ENCODE measurements around the gene C1QL4. TPM values are rescaled to one million over a fixed set of nuclear protein-coding genes. Genes with fewer than 3 reads are reported as not detected.
A peak's percentile ranks its signal among the peaks of the same experiment; 100 is the strongest.
"Not testable (repeated sequence)": the region's sequence is repeated elsewhere in the genome, so short reads cannot be mapped to it uniquely, and the experiment has no call there.

Gene C1QL4
- polyA plus RNA-seq, 2 of the 4 experiments (the other 2 are of a cell fraction), result 1.5 to 2.8 TPM

DNA sequence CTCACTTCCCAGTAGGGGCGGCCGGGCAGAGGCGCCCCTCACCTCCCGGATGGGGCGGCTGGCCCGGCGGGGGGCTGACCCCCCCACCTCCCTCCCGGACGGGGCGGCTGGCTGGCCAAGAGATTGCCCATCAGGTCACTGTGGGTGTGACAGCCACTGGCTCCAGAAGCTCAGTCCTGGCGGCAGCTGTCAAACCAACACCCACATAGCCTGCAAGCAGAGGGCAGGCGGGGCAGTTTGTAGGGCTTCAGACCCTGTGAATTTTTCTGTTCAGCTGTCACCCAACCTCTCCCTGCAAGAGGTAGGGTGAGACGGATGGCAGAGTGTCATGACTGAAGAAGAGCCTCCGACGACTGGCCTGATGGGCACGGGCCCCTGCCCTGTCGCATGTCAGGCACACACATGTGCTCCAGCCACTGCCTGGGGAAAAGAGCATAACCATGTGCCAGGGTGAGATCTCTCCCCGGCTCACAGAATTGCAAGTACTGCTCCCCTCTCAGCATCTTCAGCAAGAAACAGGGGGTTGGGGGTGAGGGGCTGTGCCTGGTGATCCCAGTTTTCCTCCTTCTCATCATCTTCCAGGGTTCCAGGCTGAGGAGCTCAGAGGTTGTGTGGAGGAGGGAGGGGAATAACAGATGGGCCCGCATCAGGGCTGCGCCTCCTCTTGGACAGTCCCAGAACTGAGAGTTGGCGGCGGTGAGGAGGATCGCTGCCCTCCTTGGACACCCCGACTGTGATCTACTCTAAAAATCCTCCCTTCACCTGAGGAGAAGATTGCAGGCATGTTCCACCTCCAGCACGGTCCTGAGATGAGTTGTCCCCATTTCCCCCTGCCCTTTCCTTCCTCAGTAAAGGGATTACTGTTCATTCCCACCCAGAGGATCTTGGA lies 53.2 kb downstream of the C1QL4 start:
- Histone ChIP-seq H3K4me3 (no peak overlapping the region), H3K9me3 (no peaks in the 10 kb centered on the region), H3K4me1 (0 out of 3 replicates have a peak, but pooled peaks cover 9% of the 10 kb centered on the region), H3K27ac (no peak overlapping the region), H3K4me2 (no peak overlapping the region)
- DNase-seq (ENCODE audit: low read depth in 1 of 2, low spot score in 1 of 2), result no peak
- 56% methylated on average over 18 of the region's 25 CpGs for WGBS (ENCODE audit: missing lambda C conversion rate)
- ChIA-PET CTCF (interaction anchor here (0.5 to 15.8 kb wide), 11 partner anchors 10 to 112 kb away, joined by 3 to 164 read pairs (median 3); partner anchors contain the start of genes PRPH and TUBA1C), POLR2A (interaction anchor here (1.8 kb wide), 1 partner anchor 19 kb away, joined by 5 read pairs; the partner anchor contains the start of gene TUBA1C)
- peak; percentile 80 to 92 for ATAC-seq
- no peak for FAIRE-seq
- no peak for TF ChIP-seq JUNB (IDR thresholded peaks at IDR 0.05)
- TF ChIP-seq RAD21 (conservative IDR thresholded peaks at IDR 0.05 in 1 of 2, IDR thresholded peaks at IDR 0.05 in 1 of 2), result peak in 1 of 2 experiments; percentile 13; a peak in 1 of 5 replicates
- TF ChIP-seq, protein P1, sequence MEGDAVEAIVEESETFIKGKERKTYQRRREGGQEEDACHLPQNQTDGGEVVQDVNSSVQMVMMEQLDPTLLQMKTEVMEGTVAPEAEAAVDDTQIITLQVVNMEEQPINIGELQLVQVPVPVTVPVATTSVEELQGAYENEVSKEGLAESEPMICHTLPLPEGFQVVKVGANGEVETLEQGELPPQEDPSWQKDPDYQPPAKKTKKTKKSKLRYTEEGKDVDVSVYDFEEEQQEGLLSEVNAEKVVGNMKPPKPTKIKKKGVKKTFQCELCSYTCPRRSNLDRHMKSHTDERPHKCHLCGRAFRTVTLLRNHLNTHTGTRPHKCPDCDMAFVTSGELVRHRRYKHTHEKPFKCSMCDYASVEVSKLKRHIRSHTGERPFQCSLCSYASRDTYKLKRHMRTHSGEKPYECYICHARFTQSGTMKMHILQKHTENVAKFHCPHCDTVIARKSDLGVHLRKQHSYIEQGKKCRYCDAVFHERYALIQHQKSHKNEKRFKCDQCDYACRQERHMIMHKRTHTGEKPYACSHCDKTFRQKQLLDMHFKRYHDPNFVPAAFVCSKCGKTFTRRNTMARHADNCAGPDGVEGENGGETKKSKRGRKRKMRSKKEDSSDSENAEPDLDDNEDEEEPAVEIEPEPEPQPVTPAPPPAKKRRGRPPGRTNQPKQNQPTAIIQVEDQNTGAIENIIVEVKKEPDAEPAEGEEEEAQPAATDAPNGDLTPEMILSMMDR (IDR thresholded peaks at IDR 0.05), result peak; percentile 13; the same call in 1 of the 3 replicates

- H3K4me1 ChIP-seq; ATAC-seq; H3K4me2 ChIP-seq; H3K4me3 ChIP-seq; POLR2A ChIA-PET; FAIRE-seq; DNase-seq (ENCODE audit: low read depth in 1 of 2, low spot score in 1 of 2); H3K9me3 ChIP-seq: not testable (repeated sequence)
- CTCF ChIA-PET, result interaction anchor here (0.9 to 15.6 kb wide), 5 partner anchors 13 to 60 kb away, joined by 3 to 164 read pairs (median 3); partner anchors contain the start of gene PRPH
- H3K27ac ChIP-seq, result 0 out of 6 replicates have a peak overlapping the region, but pooled peaks of 1 of the 2 experiments have one; percentile 28
- WGBS (ENCODE audit: missing lambda C conversion rate), result 59% methylated on average over 3 of the region's 6 CpGs
Observed at GRCh38 chr12:49282740-49283375, 54.1 kb downstream of the C1QL4 start.

Other genes starting within 250 kb of the C1QL4 start
- gene DHH, start 242.4 kb downstream of the C1QL4 start, polyA plus RNA-seq (2011; rRNA removed), result not detected in 2 replicates
- gene DHH, start 242.4 kb downstream of the C1QL4 start, polyA plus RNA-seq (2017; fragmentation: RNase III; extraction: RNeasy Plus Mini Kit Qiagen cat#74134 plus additional on column Dnase treatment), result not detected in 3 replicates
- 25.1 and 35.7 TPM in 2 replicates for gene LMBR1L, start 226.3 kb downstream of the C1QL4 start, polyA plus RNA-seq (2011; rRNA removed)
- 12.9 to 20.0 TPM (median 16.7 TPM) in 3 replicates for gene LMBR1L, start 226.3 kb downstream of the C1QL4 start, polyA plus RNA-seq (2017; fragmentation: RNase III; extraction: RNeasy Plus Mini Kit Qiagen cat#74134 plus additional on column Dnase treatment)
- gene TUBA1B, start 205.8 kb downstream of the C1QL4 start, polyA plus RNA-seq (2011; rRNA removed), result 2,708 and 2,745 TPM in 2 replicates
- gene TUBA1B, start 205.8 kb downstream of the C1QL4 start, polyA plus RNA-seq (2017; fragmentation: RNase III; extraction: RNeasy Plus Mini Kit Qiagen cat#74134 plus additional on column Dnase treatment), result 2,367 to 2,820 TPM (median 2,590 TPM) in 3 replicates
- 163 and 231 TPM in 2 replicates for gene TUBA1A, start 148.1 kb downstream of the C1QL4 start, polyA plus RNA-seq (2011; rRNA removed)
- gene TUBA1A, start 148.1 kb downstream of the C1QL4 start, polyA plus RNA-seq (2017; fragmentation: RNase III; extraction: RNeasy Plus Mini Kit Qiagen cat#74134 plus additional on column Dnase treatment), result 218 to 241 TPM (median 222 TPM) in 3 replicates
- gene TUBA1C, start 72.1 kb downstream of the C1QL4 start, polyA plus RNA-seq (2011; rRNA removed), result 1,183 and 1,488 TPM in 2 replicates
- gene TUBA1C, start 72.1 kb downstream of the C1QL4 start, polyA plus RNA-seq (2017; fragmentation: RNase III; extraction: RNeasy Plus Mini Kit Qiagen cat#74134 plus additional on column Dnase treatment), result 1,577 to 1,940 TPM (median 1,656 TPM) in 3 replicates
- gene PRPH, start 42.0 kb downstream of the C1QL4 start, polyA plus RNA-seq (2011; rRNA removed), result 1.7 and 2.0 TPM in 2 replicates
- gene PRPH, start 42.0 kb downstream of the C1QL4 start, polyA plus RNA-seq (2017; fragmentation: RNase III; extraction: RNeasy Plus Mini Kit Qiagen cat#74134 plus additional on column Dnase treatment), result 0.42 to 0.67 TPM (median 0.50 TPM) in 3 replicates
- gene TROAP, start 13.9 kb downstream of the C1QL4 start, polyA plus RNA-seq (2011; rRNA removed), result 50.0 and 56.4 TPM in 2 replicates
- 49.3 to 59.3 TPM (median 55.5 TPM) in 3 replicates for gene TROAP, start 13.9 kb downstream of the C1QL4 start, polyA plus RNA-seq (2017; fragmentation: RNase III; extraction: RNeasy Plus Mini Kit Qiagen cat#74134 plus additional on column Dnase treatment)
- gene DNAJC22, start 9.7 kb upstream of the C1QL4 start, polyA plus RNA-seq (2011; rRNA removed), result 35.5 and 40.5 TPM in 2 replicates
- gene DNAJC22, start 9.7 kb upstream of the C1QL4 start, polyA plus RNA-seq (2017; fragmentation: RNase III; extraction: RNeasy Plus Mini Kit Qiagen cat#74134 plus additional on column Dnase treatment), result 18.0 to 22.6 TPM (median 20.0 TPM) in 3 replicates
- 154 and 175 TPM in 2 replicates for gene SPATS2, start 30.3 kb upstream of the C1QL4 start, polyA plus RNA-seq (2011; rRNA removed)
- gene SPATS2, start 30.3 kb upstream of the C1QL4 start, polyA plus RNA-seq (2017; fragmentation: RNase III; extraction: RNeasy Plus Mini Kit Qiagen cat#74134 plus additional on column Dnase treatment), result 34.6 to 37.7 TPM (median 34.9 TPM) in 3 replicates
- 1.0 and 1.2 TPM in 2 replicates for gene KCNH3, start 201.8 kb upstream of the C1QL4 start, polyA plus RNA-seq (2011; rRNA removed)
- 1.7 to 2.2 TPM (median 1.8 TPM) in 3 replicates for gene KCNH3, start 201.8 kb upstream of the C1QL4 start, polyA plus RNA-seq (2017; fragmentation: RNase III; extraction: RNeasy Plus Mini Kit Qiagen cat#74134 plus additional on column Dnase treatment)
- gene MCRS1, start 231.0 kb upstream of the C1QL4 start, polyA plus RNA-seq (2011; rRNA removed), result 68.5 and 69.4 TPM in 2 replicates
- gene MCRS1, start 231.0 kb upstream of the C1QL4 start, polyA plus RNA-seq (2017; fragmentation: RNase III; extraction: RNeasy Plus Mini Kit Qiagen cat#74134 plus additional on column Dnase treatment), result 61.5 to 64.1 TPM (median 62.4 TPM) in 3 replicates